T-helper 2 cell treated with Interferon-gamma antibody and Interleukin-4, amounts not matched to agents 100 ng/mL and 5 ng/mL, for 36 hours (primary cell): ENCODE measurements around the gene KCTD21. TPM values are rescaled to one million over a fixed set of nuclear protein-coding genes. Genes with fewer than 3 reads are reported as not detected.
"Not testable (repeated sequence)": the region's sequence is repeated elsewhere in the genome, so short reads cannot be mapped to it uniquely, and the experiment has no call there.

Source experiments
- intact Hi-C: fragments of 100-400 bp; cut with micrococcal nuclease; formaldehyde crosslinking; loops from one replicate; pipeline ENCODE4 v1.15.1; 2023
- total RNA-seq: library from RNA; stranded (reverse); gene quantifications from 2 replicates; pipeline ENCODE4 v1.2.3, GENCODE V29; 2022

The KCTD21 gene, protein sequence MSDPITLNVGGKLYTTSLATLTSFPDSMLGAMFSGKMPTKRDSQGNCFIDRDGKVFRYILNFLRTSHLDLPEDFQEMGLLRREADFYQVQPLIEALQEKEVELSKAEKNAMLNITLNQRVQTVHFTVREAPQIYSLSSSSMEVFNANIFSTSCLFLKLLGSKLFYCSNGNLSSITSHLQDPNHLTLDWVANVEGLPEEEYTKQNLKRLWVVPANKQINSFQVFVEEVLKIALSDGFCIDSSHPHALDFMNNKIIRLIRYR
- total RNA-seq = 10.6 and 11.3 TPM in 2 replicates

DNA sequence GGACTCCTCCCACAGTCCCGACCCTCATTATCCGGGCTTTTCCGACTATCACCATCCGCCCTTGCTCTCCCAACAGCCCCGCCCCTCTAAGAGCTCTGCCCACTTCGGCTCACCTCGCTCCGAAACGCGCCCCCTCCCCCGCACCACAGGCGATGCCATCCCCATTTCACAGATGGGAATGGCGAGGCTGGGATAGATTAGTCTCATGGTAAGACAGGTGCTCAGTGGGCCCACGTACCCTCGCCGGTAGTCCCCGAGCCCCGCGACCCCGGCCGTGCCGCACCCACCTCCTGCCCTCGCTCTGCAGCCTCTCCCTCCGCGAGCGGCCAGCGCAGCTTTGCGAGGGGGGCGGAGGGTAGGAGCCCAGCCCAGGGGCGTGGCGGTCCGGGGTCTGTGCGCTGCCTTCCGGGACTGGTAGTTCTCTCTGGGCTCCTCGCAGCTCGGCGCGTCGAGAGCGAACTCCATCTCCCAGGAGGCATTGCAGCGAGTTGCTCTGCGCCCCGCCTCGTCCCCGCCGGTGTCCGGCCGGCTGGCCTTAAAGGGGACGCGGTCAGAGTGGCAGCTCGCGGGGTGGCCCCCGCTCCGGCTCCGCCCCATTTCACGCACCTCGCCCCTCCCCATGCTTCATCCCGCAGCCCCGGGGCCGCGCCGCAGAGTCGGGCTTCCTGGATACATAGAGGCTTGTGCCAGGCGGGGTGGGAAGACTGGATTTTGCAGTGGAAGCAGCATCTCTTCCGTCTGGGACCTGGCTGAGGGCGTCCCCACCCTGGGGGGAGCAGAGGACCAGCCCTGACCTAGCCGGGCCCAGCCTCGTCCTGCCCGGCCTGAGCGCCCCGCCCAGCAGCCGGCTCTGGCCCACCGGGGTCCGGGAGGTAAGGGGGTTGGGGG lies at the start of gene KCTD21, which contains the start of gene USP35:
Gene KCTD21 (minus strand): TSS at position 341 of the 888 bp plus-strand sequence. CDS start 14,072 bp downstream, outside the sequence.
Gene USP35 (plus strand): TSS at position 634 of the 888 bp plus-strand sequence. CDS start 7,327 bp downstream, outside the sequence.
- intact Hi-C loops = loop anchor here (1.0 to 2.0 kb wide), 7 partner anchors 14 to 386 kb away; partner anchors contain the start of genes ALG8, GAB2, INTS4 and NARS2

DNA sequence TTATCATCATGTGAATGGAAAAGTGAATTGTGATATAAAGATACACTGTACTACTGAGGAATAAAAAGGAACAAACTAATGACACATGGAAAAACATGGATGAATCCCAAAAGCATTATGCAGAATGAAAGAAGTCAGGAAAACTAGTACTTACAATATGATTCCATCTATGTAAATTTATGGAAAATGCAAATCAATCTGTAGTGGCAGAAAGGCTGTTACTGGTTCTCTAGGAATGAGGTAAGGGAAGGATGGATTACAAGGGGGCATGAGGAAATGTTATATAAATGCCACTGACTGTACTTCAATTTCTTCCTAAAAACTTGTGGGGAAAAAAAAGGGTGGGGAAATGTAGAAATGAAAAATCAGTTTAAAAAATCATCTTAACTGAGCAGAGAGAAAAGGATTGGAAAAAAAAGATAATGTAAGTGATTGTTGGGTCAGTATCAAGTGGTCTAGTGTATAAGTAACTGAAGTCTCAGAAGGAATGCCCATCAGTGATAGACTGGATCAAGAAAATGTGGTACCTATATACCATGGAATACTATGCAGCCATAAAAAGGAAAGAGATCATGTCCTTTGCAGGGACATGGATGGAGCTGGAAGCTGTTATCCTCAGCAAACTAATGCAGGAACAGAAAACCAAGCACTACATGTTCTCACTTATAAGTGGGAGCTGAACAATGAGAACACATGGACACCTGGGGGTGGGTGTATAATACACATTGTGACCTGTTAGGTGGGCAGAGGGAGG lies 49.0 kb upstream of the KCTD21 start:
- intact Hi-C loops = no loop called here

DNA sequence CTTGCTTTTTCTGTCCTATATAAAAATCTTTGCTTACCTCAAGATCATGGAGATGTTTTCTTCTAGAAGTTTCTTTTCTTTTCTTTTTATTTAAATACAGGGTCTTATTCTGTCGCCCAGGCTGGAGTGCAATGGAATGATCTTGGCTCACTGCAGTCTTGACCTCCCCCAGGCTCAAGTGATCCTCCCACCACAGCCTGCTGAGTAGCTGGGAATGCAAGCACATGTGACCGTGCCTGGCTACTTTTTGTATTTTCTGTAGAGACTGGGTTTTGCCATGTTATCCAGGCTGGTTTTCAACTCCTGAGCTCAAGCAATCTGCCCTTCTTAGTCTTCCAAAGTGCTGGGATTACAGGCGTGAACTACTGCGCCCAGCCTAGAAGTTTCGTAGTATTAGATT lies 45.6 kb upstream of the KCTD21 start:
- intact Hi-C loops = no loop called here

DNA sequence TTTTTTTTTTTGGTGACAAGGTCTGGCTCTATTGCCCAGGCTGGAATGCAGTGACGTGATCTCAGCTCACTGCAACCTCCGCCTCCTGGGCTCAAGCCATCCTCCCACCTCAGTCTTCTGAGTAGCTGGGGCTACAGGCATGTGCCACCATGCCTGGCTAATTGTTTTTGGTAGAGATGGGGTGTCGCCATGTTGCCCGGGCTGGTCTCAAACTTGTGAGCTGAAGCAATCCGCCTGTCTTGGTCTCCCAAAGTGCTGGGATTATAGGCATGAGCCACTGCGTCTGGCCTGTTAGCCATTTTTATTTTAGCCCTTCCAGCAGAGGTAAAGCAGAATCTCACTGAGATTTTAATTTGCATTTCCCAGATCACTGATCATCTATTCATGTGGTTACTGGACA lies 44.6 kb upstream of the KCTD21 start:
- intact Hi-C loops = not testable (repeated sequence)

DNA sequence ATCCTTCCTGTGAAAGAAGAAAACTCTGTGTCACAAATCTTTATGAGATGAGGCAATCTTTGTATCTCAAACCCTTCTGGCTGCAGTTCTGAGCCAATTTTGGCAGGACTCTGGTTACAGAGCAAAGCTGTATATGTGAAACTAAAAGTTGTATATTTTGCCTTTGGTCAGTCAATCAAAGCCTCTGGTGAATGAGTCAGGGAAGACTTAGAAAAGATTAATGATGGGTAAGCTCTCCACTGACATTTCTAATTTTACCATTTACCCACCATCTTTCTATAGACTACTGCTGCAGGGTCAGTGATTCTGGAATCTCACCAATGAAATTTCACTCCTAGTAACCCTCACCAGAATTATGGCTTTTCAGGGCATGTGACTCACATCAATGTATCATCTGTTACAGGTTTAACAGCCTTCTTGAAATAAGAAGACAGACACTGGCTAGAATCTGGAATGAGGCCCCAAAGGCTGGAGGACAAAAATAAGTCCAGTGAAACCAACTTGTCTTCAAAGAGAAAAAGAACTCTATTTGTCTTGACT lies 43.6 kb upstream of the KCTD21 start:
- intact Hi-C loops = no loop called here

DNA sequence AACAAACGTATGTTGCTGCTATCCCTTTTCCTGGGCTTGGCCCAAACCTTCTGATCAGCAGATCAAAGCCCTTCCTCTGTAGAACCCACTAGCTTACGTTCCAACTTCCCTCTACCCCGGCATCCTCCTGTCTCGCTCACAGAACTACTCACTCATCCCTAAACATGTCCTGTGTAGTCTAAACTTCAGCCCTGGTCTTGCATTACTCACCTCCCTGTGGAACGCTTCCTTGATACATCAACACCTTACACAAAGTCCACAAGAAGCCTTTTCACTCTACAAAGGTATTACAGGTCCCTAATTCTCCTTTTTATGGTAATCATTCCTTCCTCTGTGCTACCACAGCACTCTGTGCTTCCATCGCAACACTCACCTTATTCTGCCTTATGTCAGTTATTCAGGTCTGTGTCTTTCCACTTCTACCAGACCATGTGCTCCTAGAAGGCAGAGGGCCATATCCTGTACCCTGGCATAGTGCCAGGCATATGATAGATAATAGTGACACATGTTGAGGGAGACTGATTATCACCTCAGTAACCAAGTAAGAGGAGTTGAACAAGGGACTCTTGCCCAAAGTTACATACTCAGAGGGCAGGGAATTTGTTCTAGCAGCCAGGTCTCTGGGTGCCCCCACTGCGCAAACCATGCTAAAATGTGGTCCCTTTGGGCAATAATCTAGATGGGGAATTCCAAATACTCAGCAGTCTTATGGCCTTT lies 41.9 kb upstream of the KCTD21 start:
- intact Hi-C loops = no loop called here

DNA sequence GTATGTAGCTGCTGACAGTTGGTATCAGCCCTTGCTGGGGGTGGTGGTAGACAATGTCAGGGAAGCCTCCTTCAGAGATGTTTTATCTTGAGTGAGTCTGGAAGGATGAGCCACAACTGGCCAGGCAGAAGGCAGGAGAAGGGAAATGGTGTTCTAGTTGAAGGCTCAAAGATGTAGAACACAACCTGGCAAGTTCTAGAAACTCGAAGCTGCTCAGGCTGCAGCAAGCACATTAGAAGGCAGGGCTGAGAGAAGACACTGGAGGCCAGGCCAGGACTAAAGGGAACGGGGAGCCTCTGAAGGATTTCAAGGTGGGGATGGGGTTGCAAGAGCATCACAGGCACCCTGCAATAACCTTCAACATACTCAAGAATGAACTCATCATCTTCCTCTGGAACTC lies 40.7 kb upstream of the KCTD21 start:
- intact Hi-C loops = loop anchor here (5.0 kb wide), 2 partner anchors 63 to 113 kb away; no protein-coding TSS in a partner anchor

DNA sequence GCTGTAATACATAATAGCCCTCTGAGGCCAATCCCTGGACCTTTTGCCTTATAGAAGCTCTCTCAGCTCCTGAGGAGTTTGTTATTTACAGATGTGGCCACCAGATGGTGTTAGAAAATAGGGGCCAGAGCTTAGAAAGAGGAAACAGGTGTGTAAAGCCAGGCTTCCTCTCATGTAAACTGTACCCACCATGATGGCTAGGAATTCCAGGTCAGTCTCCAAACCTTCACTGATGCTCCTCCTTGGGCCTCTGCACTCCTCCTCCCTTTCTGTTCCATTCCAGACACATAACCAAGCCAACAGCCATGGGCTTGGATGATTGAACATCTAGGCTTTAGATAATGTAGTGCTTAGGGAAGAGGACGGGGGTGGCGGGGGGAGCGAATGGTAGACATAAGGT lies 40.0 kb upstream of the KCTD21 start:
- intact Hi-C loops = loop anchor here (1.0 to 5.0 kb wide), 4 partner anchors 64 to 336 kb away; partner anchors contain the start of gene GAB2

DNA sequence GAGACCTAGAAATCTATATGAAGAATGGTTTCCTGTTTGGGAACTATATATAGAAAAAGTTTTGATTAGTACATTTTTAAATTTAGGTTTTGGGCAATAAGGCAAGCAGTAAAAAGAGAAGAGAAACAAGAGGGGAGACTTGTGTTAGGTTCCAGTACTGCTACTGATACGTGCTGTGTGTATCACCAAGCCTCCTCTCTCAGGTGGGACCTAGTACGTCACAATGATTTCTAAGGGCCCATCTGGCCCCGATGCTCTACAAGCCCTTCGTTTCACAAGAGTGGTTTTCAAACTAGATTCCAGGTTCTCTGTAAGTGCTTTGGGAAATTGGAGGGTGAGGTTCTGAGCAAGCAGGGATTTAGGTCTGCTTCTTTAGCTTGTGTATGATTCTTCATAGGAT lies 39.5 kb upstream of the KCTD21 start:
- intact Hi-C loops = loop anchor here (1.0 to 5.0 kb wide), 4 partner anchors 64 to 336 kb away; partner anchors contain the start of gene GAB2

DNA sequence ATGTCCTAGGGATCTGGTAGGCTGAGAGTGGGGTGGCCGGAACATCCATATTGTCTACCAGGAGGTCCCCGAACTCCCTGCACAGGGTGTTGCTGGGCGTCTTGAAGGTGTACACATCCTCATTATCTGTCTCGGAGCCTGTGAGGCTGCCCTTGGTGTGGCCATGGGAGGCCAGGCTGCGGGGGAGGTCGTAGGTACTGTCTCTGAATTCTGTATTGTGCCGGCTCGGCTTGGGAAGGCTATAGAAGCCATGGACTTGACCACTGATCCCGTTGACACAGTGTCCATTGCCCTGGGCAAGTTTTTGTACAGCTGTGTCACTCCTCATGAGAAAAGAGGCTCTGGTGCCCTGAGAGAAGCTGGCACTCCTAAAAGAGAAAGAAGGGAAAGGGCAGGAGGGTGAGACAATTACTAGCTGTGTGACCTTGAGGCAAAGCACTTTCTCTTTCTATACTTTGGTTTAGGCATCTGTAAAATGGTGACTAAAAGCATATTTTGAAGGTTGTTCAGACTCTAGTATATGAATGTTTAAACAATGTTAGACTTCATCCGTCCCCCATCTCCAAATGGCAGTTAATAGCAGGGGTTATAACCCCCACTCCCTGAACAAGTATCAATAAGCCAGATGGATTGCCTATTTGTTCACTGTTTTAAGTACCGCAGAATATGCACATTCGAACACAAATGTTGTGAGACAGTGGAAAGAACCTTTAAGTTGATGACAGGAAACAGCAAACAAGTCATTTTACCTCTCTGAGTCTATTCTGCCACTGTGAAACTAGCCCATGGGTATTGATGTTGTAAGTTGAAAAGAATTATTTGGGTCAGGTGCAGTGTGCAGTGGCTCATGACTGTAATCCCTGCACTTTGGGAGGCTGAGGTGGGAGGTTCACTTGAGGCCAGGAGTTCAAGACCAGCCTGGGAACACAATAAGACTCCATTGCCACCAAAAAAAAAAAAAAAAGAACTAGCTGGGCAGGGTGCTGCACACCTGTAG lies 38.6 kb upstream of the KCTD21 start:
- intact Hi-C loops = loop anchor here (5.0 kb wide), 2 partner anchors 65 to 115 kb away; no protein-coding TSS in a partner anchor

DNA sequence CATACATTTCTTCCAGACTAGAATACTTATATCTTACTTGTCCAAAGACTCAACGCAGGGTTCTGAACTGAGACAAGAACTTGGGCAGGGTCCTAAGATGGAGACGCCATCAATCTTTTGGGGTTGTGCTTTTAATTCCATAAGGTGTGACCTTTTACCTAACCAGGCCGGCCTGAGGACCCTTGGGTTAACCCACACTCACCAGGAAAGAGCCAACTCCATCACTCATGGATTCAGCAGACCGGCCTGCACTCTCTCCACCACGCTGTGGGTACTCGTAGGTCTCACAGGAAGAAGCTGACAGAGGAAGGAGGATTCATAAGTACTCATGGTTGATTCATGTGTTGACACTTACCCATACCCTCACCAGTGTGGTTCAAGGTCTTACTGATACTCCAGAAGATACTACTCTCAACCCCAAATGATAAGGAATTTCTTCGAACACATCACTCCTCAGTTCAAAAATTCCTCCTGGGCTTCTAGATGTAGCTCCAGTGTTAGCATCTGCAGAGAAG lies 36.5 kb upstream of the KCTD21 start:
- intact Hi-C loops = loop anchor here (2.0 to 5.0 kb wide), 3 partner anchors 22 to 117 kb away; no protein-coding TSS in a partner anchor

DNA sequence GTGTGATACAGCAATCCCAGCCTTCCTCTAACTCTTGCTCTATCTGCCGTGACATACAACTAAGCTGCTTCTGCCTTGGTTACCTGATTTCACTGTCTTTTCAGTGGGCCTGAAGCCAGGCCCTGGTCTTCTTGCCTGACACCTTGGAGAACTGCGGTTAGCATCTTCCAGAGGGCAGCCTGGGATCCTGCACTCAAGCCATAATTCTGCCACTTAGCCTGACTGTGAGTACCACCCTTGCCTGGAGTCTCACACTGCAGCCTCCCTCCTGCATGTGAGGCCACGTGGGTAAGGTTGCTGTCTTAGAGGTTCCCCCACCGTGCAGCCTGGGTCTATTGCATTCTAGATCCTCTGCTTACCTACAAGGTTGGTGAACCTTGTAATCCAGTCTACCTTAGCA lies 36.1 kb upstream of the KCTD21 start:
- intact Hi-C loops = loop anchor here (2.0 kb wide), 1 partner anchor 22 kb away; no protein-coding TSS in a partner anchor

DNA sequence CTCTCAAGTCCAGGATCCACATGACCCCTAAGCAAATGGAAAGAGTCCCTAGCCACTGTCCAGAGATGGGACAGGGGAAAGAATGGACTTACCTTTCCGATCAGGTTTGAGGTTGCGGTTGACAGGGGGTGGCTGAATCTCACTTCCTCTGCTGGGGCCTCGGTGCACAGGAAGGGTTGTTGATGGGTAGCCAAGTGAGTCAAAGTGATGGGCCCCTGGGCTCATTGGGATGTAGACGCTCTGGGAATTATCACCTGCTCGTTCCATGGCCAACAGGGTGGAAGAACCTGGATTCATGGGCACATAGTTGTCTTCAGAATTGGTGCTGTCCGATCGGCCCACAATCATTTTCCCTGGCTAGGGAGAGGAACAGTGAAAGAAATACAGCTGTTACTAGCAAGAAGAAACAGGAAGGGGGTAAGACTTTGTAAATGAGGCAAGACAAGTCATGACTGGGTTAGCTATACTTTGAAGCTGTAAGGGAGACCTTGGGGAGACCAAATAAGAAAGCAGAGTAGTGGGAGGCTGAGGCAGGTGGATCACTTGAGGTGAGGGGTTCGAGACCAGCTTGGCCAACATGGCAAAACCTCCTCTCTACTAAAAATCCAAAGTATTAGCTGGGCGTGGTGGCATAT lies 35.0 kb upstream of the KCTD21 start:
- intact Hi-C loops = no loop called here

DNA sequence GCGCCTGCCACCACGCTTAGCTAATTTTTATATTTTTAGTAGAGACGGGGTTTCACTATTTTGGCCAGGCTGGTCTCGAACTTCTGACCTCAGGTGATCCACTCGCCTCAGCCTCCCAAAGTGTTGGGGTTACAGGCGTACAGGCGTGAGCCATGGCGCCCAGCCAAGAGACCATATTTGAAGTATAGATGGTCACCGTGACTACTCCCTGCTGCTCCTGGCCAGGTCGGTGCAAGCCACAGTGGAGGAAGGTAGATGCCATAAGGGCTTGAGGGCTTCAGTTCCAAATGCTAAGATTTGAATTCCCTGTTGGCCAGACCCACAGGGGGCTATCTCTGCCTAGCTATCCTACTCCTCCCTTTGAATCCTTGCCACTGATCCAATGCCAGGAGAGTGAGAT lies 34.3 kb upstream of the KCTD21 start:
- intact Hi-C loops = not testable (repeated sequence)

DNA sequence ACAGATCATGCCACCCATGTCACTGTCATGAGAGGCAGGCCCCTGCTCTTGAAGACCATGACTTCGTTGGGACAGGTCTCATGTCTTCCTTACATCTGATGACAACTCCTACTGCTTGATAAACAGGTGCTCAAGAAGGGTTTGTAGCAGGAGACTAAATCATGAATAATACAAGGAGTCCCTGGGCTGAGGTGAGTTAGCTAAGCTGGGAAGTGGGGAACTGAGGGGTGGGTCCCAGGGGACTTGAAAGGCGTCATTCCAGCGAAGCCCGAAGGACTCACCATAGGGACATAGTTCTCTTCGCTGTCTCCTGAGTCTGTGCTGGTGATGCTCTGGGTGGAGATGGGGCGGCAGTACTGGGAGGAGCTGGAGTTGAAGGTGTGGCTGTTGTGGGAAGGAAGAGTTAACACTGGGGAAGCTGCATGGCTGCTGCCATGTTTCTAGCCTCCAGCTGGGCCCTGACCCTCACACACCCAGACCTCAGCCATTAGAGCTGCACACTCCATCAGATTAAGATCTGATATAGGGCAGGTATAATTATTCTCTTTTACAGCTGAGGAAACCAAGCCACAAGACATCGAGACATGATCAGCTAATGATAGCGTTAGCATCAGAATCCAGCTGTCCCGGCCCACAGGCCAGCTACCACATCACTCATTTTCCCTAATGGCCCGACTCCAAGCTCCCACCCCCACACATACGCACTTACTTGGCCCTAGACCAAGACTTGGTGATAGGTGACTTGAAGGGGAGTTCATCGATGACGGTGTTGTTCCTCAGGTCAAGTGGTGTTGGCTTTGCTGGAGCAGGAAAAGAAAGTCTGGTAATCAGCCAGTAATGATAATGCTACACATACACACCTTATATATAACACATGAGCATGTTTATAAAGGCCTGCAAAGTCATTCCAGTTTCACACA lies 33.2 kb upstream of the KCTD21 start:
- intact Hi-C loops = no loop called here

DNA sequence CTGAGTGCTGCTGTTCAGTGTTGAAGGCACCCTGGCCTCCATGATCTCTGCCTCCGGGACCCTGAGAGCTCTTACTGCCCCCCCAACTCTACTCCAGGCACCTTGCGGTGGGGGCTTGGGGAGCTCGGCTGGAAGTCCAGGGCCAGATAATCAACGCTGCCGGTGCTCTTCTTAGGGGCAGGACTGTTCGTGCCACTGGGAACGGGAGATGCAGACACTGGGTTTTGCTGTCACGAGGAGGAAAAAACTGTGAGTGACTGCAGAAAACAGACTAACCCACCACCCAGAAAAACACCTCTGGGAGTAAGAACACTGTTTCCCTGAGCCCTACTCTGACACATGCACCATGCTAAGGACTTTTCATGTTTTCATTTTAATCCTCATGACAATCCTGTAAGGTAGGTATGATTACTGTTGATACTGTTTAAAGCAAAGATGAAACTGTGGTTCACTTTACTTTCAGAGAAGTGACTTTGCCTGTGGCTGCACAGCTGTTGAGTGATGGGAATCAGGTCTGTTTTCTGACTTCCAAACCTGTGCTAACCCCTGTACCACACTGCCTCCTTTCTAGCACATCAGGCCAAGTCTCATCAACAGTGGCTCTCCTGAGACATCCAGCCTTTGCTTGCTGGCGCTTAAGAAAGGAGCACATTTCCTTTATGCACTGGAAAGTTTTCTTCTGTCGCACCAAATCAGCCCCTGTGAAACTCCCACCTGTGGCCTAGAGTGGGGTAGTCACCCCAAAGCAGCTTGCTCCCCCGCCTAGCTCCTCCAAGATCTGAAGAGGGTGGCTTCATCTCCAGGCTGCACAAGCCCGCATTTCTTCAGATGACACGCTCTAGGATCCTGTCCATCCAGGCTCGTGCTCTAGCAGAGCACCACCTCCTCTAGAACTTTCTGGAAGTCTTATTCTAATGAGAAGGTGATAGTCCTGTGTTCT lies 32.1 kb upstream of the KCTD21 start:
- intact Hi-C loops = no loop called here
